ENCODE measurements around the gene KIAA1958. TPM values are rescaled to one million over a fixed set of nuclear protein-coding genes. Genes with fewer than 3 reads are reported as not detected.
"Not testable (repeated sequence)": the region's sequence is repeated elsewhere in the genome, so short reads cannot be mapped to it uniquely, and the experiment has no call there.

The KIAA1958 gene
- total RNA-seq, 1 donor from 2014 or later, result 12.0 TPM

- H2AFZ ChIP-seq (ENCODE audit: low read depth, low read length), result no peak overlapping the region
- no peaks in the 10 kb centered on the region for H3K36me3 ChIP-seq (ENCODE audit: insufficient read depth, low read length)
- Mint-ChIP-seq H3K4me1 (ENCODE audit: low read depth, unreplicated experiment) (peaks cover 2% of the 10 kb centered on the region), H3K27me3 (ENCODE audit: low read depth, unreplicated experiment) (no peaks in the 10 kb centered on the region), H3K27ac (ENCODE audit: unreplicated experiment) (no peak overlapping the region), H3K4me3 (ENCODE audit: unreplicated experiment) (no peak overlapping the region), H3K36me3 (ENCODE audit: low read depth, unreplicated experiment) (no peaks in the 10 kb centered on the region), H3K9me3 (ENCODE audit: unreplicated experiment) (no peaks in the 10 kb centered on the region)
- H3K4me3 ChIP-seq (ENCODE audit: insufficient read depth, low read depth, low read length), result no peak overlapping the region
- H3K9ac ChIP-seq (ENCODE audit: low read length), result no peak overlapping the region
- no peaks in the 10 kb centered on the region for H3K27me3 ChIP-seq (ENCODE audit: insufficient read depth, low read length)
- no peaks in the 10 kb centered on the region for H3K4me1 ChIP-seq (ENCODE audit: insufficient read depth, low read length)
- TF ChIP-seq EZH2 (IDR thresholded peaks at IDR 0.05; ENCODE audit: insufficient read depth, low read length) (no peak), CTCF (IDR thresholded peaks at IDR 0.05; ENCODE audit: insufficient read depth, low read depth, low read length) (no peak)
- no peak for DNase-seq (ENCODE audit: low read depth)
- no peak for FAIRE-seq
- H3K79me2 ChIP-seq (ENCODE audit: insufficient read depth, low read length), result peaks cover 6% of the 10 kb centered on the region
- H4K20me1 ChIP-seq (ENCODE audit: insufficient read depth, low read length), result peaks cover 14% of the 10 kb centered on the region
- no peak overlapping the region for H3K4me2 ChIP-seq (ENCODE audit: low read length)
- no peaks in the 10 kb centered on the region for H3K9me3 ChIP-seq (ENCODE audit: insufficient read depth, low read depth, low read length)
- H3K27ac ChIP-seq (ENCODE audit: low read depth, low read length), result no peak overlapping the region
Measured at GRCh38 chr9:112506571-112506970, 19.9 kb downstream of the KIAA1958 start.

DNA sequence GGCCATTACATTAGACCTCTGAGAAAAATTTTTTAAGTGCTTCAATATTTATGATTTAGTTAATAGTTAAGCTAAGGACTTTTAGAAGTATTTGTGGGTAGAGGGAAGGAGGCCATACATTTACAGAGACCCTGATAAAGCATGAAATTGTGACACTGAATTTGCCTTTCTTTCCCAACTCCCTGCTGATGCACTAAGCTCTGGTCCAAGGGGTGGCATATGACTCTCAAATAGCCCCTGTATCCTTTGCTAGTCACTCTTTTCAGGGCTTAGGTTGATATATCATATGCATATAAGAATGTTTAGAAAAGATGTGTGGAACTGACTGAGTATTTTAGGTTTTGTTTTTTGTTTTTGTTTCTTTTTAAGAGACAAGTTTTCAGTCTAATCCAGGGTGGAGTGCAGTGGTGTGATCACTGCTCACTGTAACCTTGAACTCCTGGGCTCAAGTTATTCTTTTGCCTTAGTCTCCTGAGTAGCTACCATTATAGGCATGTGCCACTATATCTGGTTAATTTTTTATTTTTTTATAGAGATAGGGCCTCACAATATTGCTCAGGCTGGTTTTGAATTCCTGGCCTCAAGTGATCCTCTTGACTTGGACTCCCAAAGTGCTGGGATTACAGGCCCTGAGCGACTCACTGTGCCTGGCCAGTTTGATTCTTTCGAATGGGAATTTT is 20.5 kb downstream of the KIAA1958 start:
- H3K9ac ChIP-seq (ENCODE audit: low read length), result no peak overlapping the region
- Mint-ChIP-seq H3K27me3 (ENCODE audit: low read depth, unreplicated experiment) (no peaks in the 10 kb centered on the region), H3K9me3 (ENCODE audit: unreplicated experiment) (no peaks in the 10 kb centered on the region), H3K4me3 (ENCODE audit: unreplicated experiment) (no peak overlapping the region), H3K4me1 (ENCODE audit: low read depth, unreplicated experiment) (peaks cover 2% of the 10 kb centered on the region), H3K36me3 (ENCODE audit: low read depth, unreplicated experiment) (no peaks in the 10 kb centered on the region), H3K27ac (ENCODE audit: unreplicated experiment) (no peak overlapping the region)
- no peak for FAIRE-seq
- no peaks in the 10 kb centered on the region for H3K27me3 ChIP-seq (ENCODE audit: insufficient read depth, low read length)
- H3K9me3 ChIP-seq (ENCODE audit: insufficient read depth, low read depth, low read length), result no peaks in the 10 kb centered on the region
- H3K4me3 ChIP-seq (ENCODE audit: insufficient read depth, low read depth, low read length), result no peak overlapping the region
- no peak overlapping the region for H2AFZ ChIP-seq (ENCODE audit: low read depth, low read length)
- TF ChIP-seq EZH2 (IDR thresholded peaks at IDR 0.05; ENCODE audit: insufficient read depth, low read length) (no peak), CTCF (IDR thresholded peaks at IDR 0.05; ENCODE audit: insufficient read depth, low read depth, low read length) (no peak)
- H3K4me2 ChIP-seq (ENCODE audit: low read length), result no peak overlapping the region
- no peak overlapping the region for H3K27ac ChIP-seq (ENCODE audit: low read depth, low read length)
- H3K36me3 ChIP-seq (ENCODE audit: insufficient read depth, low read length), result no peaks in the 10 kb centered on the region
- peaks cover 6% of the 10 kb centered on the region for H3K79me2 ChIP-seq (ENCODE audit: insufficient read depth, low read length)
- no peak for DNase-seq (ENCODE audit: low read depth)
- no peaks in the 10 kb centered on the region for H3K4me1 ChIP-seq (ENCODE audit: insufficient read depth, low read length)
- peaks cover 14% of the 10 kb centered on the region for H4K20me1 ChIP-seq (ENCODE audit: insufficient read depth, low read length)

GRCh38 chr9:112508377-112508776 is 21.8 kb downstream of the KIAA1958 start:
- no peak for TF ChIP-seq CTCF (IDR thresholded peaks at IDR 0.05; ENCODE audit: insufficient read depth, low read depth, low read length)
- TF ChIP-seq EZH2 (IDR thresholded peaks at IDR 0.05; ENCODE audit: insufficient read depth, low read length), result no peak
- H3K27ac ChIP-seq (ENCODE audit: low read depth, low read length), result no peak overlapping the region
- H4K20me1 ChIP-seq (ENCODE audit: insufficient read depth, low read length), result peaks cover 14% of the 10 kb centered on the region
- H3K36me3 ChIP-seq (ENCODE audit: insufficient read depth, low read length), result no peaks in the 10 kb centered on the region
- no peaks in the 10 kb centered on the region for H3K4me1 ChIP-seq (ENCODE audit: insufficient read depth, low read length)
- no peak overlapping the region for H3K4me3 Mint-ChIP-seq (ENCODE audit: unreplicated experiment)
- FAIRE-seq, result no peak
- H3K4me1 Mint-ChIP-seq (ENCODE audit: low read depth, unreplicated experiment), result no peaks in the 10 kb centered on the region
- H3K4me2 ChIP-seq (ENCODE audit: low read length), result no peak overlapping the region
- H3K36me3 Mint-ChIP-seq (ENCODE audit: low read depth, unreplicated experiment), result peaks cover 3% of the 10 kb centered on the region
- H3K27ac Mint-ChIP-seq (ENCODE audit: unreplicated experiment), result no peak overlapping the region
- no peak overlapping the region for H3K4me3 ChIP-seq (ENCODE audit: insufficient read depth, low read depth, low read length)
- peaks cover 6% of the 10 kb centered on the region for H3K79me2 ChIP-seq (ENCODE audit: insufficient read depth, low read length)
- no peaks in the 10 kb centered on the region for H3K9me3 Mint-ChIP-seq (ENCODE audit: unreplicated experiment)
- H3K9ac ChIP-seq (ENCODE audit: low read length), result no peak overlapping the region
- H3K9me3 ChIP-seq (ENCODE audit: insufficient read depth, low read depth, low read length), result no peaks in the 10 kb centered on the region
- DNase-seq (ENCODE audit: low read depth), result no peak
- H3K27me3 ChIP-seq (ENCODE audit: insufficient read depth, low read length), result no peaks in the 10 kb centered on the region
- H3K27me3 Mint-ChIP-seq (ENCODE audit: low read depth, unreplicated experiment), result no peaks in the 10 kb centered on the region
- H2AFZ ChIP-seq (ENCODE audit: low read depth, low read length), result no peak overlapping the region

GRCh38 chr9:112512377-112512776 is 25.8 kb downstream of the KIAA1958 start:
- not testable (repeated sequence) for H3K4me1 Mint-ChIP-seq (ENCODE audit: low read depth, unreplicated experiment); H3K36me3 Mint-ChIP-seq (ENCODE audit: low read depth, unreplicated experiment); DNase-seq (ENCODE audit: low read depth); H3K27me3 ChIP-seq (ENCODE audit: insufficient read depth, low read length); H3K4me2 ChIP-seq (ENCODE audit: low read length); H3K27me3 Mint-ChIP-seq (ENCODE audit: low read depth, unreplicated experiment); H3K79me2 ChIP-seq (ENCODE audit: insufficient read depth, low read length); H3K36me3 ChIP-seq (ENCODE audit: insufficient read depth, low read length); H3K9ac ChIP-seq (ENCODE audit: low read length); H3K4me3 Mint-ChIP-seq (ENCODE audit: unreplicated experiment); H3K27ac Mint-ChIP-seq (ENCODE audit: unreplicated experiment); H2AFZ ChIP-seq (ENCODE audit: low read depth, low read length); H3K4me1 ChIP-seq (ENCODE audit: insufficient read depth, low read length); H3K4me3 ChIP-seq (ENCODE audit: insufficient read depth, low read depth, low read length); FAIRE-seq; H3K9me3 Mint-ChIP-seq (ENCODE audit: unreplicated experiment); H3K9me3 ChIP-seq (ENCODE audit: insufficient read depth, low read depth, low read length); H3K27ac ChIP-seq (ENCODE audit: low read depth, low read length)
- H4K20me1 ChIP-seq (ENCODE audit: insufficient read depth, low read length), result peaks cover 14% of the 10 kb centered on the region

Measured in astrocyte (in vitro differentiated cells and primary cell).